Stimulated activated CD4-positive, alpha-beta T cell treated with anti-CD3 and anti-CD28 coated beads, Interleukin-4, amount 100 ng/mL, for 4 hours (primary cell): ENCODE results near the gene ARL4D.
"Not testable (repeated sequence)": the region's sequence is repeated elsewhere in the genome, so short reads cannot be mapped to it uniquely, and the experiment has no call there.

Source experiments
- DNase-seq, 2 experiments: peaks; one replicate each; pipeline ENCODE4 v3.0.0-alpha.2; 2020

Gene ARL4D

GRCh38 chr17:43398724-43399595 is at the start of gene ARL4D:
Gene ARL4D (plus strand): TSS chr17:43398993. CDS start chr17:43399733, 740 bp downstream.
- DNase-seq, result peak; percentile 79 to 82

DNA sequence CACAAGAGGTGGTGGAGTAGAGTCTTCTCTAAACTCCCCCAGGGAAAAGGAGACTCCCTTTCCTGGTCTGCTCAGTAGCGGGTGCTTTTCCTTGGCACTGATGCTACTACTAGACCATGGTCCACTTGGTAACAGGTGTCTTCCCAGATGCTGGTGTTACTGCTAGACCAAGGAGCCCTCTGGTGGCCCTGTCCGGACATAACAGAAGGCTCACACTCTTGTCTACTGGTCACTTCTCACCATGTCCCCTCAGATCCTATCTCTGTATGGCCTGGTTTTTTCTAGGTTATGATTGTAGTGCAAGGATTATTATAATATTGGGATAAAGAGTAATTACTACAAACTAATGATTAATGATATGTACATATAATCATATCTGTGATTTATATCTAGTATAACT is 49.7 kb upstream of the ARL4D start:
- no peak for DNase-seq

DNA sequence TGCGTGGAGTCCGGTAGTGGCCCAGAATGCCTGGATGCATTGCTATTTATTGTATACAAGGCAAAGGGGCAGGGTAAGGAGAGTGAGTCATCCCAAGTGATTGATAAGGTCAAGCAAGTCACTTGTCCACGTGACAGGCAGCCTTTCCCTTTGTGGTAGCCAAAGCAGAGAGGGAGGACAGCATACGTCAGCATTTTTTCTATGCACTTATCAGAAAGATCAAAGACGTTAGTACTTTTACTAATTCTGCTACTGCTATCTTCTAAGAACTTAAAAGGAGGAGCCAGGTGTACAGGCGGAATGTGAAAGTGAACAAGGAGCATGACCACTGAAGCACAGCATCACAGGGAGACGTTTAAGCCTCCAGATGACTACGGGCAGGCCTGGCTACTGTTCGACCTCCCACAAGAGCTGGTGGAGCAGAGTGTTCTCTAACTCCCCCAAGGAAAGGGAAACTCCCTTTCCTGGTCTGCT is 47.9 kb upstream of the ARL4D start:
- DNase-seq, result no peak

DNA sequence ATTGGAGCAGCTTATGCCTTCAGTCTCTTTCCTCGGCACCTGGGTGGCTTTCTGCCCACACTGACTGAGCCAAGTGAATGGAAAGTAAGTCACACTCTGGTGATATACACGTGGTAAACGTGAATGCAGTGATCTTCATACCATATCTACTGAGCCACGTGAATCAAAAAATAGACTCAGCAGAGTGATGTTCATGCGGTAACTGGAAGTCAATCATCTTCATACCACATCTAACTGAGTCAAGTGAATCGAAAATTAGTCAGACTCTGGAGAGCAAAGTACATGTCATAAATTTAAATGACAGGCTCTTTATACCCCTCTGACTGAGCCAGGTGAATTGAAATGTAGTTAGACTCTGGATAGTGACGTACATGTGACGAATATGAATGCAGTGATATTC is 47.1 kb upstream of the ARL4D start:
- DNase-seq, result no peak

DNA sequence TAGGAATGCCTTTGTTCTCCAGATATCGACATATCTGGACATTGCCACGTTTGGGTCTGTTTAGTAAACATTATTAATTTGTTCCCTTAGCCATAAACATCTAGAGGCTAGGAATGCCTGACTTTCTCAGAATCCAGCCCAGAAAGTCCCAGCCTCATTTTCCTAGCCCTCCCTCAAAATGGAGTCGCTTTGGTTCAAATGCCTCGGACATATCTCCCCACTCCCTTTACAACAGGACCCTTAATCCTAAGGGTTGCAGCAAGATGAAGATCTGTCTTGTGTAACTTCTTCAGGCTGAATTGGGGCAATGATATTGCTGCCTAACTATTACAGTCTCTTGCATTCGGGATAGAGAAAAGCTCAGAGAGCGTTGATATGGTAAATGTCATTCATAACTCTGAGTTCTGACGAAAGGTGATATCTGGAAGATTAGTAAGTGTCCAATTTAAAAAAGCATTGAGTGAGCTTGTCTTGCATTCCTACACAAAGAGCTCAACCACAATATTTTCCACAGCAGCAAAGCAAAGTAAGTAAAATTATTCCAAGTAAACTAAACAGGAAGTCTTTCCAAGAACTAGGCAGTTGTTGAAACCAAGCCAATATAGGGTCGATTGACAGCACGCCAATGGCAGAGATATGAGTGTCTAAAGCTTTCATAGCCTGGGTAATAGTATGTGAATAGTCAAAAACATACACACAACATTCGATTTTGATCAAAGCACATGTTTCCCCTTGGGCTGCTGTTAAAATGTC is 46.0 kb upstream of the ARL4D start:
- no peak for DNase-seq

- no peak for DNase-seq
Measured at GRCh38 chr17:43353393-43353792, 45.4 kb upstream of the ARL4D start.

DNA sequence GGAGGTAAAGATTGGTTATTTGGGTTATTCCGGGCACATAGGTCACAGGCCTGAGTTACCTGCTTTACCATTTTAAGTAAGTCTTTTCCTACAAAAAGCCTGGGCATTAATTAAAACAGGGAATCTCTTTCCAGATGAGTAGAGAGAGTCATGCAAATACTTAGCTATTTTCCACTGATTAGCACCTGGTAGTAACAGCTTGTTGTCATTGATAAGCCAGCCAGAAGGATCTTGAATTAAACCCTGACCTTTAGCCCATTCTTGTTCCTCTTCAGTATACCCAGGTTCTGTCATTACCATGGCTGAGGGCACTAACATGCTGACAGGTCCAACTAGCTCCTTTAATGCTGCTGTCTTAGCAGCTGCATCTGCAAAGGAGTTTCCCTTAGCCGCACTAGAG is 44.4 kb upstream of the ARL4D start:
- no peak for DNase-seq

GRCh38 chr17:43356450-43356849 is 42.3 kb upstream of the ARL4D start:
- no peak for DNase-seq

DNA sequence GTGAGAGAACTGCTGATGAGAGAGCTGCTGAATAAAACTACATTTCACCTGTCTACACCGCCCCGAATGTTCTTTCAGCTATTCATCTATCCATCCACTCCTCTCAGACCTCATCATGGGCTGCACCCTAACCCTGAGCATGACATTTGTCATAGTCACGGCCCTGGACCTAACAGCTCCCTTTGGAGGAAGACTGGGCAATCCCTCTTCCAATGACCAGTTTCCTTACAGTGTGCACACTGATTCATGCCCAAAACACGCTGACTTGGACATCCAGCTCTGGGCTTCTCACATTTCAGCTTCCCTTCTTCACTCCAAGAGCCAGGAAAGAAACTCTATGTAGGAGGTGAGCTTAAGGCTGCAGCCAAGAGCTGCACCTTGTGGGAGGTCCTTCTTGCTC is 41.8 kb upstream of the ARL4D start:
- no peak for DNase-seq

DNA sequence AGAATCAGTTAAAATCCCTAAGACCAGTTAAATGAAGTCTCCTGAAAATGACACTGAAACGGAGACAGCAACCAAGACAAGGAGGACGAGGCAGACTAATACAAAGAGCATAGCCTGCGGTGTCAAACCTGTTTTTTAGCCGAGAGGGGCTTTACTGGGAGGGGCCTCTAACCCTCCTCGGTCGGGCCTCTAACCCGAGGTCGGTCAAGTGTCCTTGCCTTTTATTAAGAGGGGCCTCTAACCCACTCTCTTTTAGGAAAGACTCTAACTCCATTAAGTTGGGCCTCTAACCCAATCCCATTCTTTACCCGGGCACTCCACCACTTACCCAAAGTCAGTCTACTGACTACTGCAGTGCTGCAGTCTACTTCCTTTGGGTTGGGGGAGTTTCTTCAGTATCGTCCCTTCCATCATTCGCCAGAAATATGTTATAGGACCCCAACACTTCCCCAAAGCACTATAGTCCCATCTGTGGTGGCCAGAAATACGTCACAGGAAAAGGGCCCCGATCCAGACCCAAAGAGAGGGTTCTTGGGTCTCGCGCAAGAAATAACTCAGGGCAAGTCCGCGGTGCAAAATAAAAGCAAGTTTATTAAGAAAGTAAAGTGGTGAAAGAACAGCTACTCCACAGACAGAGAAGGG is 39.2 kb upstream of the ARL4D start:
- no peak for DNase-seq

DNA sequence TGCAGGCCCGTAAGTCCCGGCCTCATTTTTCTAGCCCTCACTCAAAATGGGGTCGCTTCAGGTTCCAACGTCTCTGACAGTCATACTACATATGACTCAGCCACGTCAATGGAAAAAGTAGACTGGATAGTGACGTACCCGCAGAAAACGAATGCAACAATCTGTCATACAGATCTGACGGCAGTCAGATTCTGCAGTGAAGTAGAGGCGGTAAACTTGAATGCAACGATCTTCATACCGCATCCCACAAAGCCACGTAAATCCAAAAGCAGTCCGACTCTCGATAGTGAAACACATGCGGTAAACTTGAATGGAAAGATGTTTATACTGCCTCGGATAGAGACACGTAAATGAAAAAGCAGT is 38.4 kb upstream of the ARL4D start:
- peak; percentile 34 to 85 for DNase-seq

GRCh38 chr17:43360739-43361505 is 37.9 kb upstream of the ARL4D start:
- DNase-seq, result peak; percentile 73 to 86

DNA sequence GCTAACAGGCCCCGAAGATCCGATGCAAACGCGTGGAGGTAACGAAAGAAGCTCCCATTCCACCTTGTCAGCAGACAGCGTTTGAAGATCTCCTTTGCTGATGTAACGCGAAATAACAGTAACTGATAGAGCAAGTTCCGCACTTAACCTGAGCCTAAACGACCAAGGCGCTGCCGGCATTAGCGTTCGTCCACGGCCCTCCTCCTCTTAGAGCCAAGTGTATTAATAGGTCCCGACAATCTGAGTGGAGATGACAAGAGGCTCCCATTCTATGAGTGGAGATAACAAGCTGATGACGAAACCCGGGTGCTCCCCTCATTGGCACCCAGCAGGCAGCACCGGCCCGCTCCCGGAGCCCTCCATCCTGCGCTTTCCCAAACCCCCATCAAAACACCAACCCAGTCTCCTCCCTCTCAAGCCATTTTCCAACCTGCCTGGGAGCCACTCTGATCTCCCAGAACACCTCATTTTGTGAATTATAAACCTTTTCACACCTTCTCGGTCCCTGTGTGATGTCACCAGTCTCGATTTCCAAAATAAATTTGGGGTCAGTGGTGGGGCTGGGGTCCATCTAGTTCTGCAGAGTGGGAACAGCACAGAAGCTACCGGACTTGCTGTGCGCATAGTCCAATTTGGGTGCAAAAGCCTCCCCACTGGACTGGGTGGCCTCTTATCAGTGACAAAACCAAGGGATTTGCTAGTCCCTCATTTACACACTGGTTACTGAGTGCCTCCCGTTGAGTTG is 35.4 kb upstream of the ARL4D start:
- DNase-seq, result no peak

- DNase-seq, result no peak
Measured at GRCh38 chr17:43363926-43364285, 34.9 kb upstream of the ARL4D start.

DNA sequence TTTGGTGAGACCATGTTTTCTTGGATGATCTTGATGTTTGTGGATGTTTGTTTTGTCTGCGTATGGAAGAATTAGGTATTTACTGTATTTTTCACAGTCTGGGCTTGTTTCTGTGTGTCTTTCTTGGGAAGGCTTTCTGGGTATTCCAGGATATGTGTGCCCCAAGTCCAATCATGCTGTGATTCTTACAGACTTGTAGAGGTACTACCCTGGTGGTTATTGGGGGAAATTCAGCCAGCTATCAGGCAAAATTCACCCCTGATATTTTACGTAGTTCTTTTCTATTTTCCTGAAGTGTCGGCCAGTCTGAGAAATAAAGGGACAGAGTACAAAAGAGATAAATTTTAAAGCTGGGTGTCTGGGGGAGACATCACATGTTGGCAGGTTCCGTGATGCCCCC is 33.4 kb upstream of the ARL4D start:
- no peak for DNase-seq

DNA sequence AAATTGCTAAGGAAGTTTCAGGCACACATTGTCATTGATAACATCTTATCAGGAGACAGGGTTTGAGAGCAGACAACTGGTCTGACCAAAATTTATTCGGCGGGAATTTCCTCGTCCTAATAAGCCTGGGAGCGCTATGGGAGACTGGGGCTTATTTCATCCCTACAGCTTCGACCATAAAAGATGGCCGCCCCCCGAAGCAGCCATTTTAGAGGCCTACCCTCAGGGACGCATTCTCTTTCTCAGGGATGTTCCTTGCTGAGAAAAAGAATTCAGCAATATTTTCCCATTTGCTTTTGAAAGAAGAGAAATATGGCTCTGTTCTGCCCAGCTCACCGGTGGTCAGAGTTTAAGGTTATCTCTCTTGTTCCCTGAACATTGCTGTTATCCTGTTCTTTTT is 32.9 kb upstream of the ARL4D start:
- DNase-seq, result not testable (repeated sequence)

DNA sequence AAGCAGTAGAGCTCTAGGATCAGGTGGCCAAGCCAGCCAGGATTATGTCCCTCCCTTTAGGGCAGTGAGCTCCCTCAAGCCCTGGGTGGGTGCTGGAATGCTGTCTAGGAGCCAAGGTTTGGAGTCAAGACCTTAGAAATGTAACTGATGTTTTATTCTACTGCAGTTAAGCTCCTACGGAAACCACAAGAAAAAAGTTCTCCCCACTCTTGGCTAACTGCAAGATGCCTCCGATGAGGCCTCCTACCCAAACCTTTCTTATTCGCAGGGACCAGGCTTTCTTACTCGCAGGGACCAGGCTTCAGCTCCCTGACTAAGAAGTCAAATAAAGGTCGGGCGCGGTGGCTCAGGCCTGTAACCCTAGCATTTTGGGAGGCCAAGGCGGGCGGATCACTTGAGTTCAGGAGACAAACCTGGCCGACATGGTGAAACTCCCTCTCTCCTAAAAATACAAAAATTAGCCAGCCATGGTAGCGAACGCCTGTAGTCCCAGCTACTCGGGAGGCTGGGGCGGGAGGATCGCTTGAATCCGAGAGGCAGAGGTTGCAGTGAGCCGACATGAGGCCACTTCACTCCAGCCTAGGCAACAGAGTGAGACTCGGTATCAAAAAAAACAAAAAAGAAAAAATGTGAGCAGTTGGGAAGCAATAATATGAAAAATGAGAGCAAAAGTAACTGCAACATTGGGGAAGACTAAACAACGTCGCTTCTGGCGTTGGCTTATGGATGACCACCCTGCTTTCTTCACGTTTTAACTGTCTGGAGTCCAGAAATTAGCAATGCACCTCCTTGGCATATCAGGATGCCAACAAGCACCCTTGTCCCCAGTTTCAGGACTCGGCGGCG is 31.7 kb upstream of the ARL4D start:
- DNase-seq, result peak in 1 of 2 experiments; percentile 18

DNA sequence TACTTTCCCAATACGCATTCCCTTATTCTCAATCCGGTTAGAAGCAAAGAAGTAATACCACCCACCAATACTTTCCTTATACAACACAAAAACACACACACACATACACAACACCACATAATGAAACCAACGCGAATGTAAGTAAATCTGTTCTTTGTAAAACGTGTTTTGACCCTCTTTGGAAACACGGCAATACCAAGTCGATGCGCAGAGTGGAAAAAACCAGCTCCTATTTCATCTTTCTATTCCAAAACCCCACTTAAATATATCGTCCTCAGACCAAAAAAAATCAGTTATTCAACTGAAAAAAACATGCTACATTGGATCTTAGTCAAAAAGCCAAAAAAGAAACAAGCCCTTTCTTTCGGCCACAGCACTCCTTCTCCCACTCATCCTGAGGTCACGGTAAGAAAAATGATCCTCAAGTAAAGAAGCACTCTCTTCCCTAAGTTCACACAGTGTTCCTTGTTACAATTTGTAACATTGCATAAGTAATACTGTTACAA is 31.0 kb upstream of the ARL4D start:
- DNase-seq, result peak in 1 of 2 experiments; percentile 18

- peak; percentile 63 to 64 for DNase-seq
Measured at GRCh38 chr17:43368740-43369506, 29.9 kb upstream of the ARL4D start.

DNA sequence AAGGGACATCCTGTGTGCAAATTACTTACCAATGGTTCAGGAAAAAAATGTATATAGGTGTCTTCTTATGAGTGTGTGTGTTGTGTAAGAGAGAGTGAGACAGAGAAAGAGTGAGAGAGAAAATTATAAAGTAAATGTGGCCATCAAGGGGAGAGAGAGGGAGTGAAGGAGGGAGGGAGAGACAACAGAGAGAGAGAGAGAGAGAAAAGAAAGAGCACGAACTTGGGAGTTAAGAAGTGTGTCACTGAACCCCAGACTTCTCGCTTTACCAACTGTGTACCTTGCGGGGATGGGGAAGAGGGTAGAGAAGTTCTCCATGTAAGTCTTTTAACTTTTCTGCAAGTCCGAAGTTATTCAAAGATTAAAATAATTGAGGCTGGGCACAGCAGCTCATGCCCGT is 28.8 kb upstream of the ARL4D start:
- no peak for DNase-seq
